Colonic mucosa (tissue), 4 donors: ENCODE data around the gene DNAJB8. TPM values are rescaled to one million over a fixed set of nuclear protein-coding genes. Genes with fewer than 3 reads are reported as not detected.

Experiments used
- DNase-seq: peaks from one replicate; pipeline ENCODE4 v3.0.0-alpha.2; 2020
- H3K27ac ChIP-seq: fragments of 200-600 bp; one replicate; pipeline ENCODE4 v1.8.0; 2021
- H3K27me3 ChIP-seq: fragments of 200-600 bp; one replicate; pipeline ENCODE4 v1.8.0; 2021
- H3K36me3 ChIP-seq: fragments of 200-600 bp; one replicate; pipeline ENCODE4 v1.8.0; 2021
- H3K4me1 ChIP-seq: fragments of 200-600 bp; one replicate; pipeline ENCODE4 v1.8.0; 2021; ENCODE audit warnings: mild to moderate bottlenecking
- H3K4me3 ChIP-seq: fragments of 200-600 bp; one replicate; pipeline ENCODE4 v1.8.0; 2021
- H3K9ac ChIP-seq, 2 donors: one replicate each; pipeline ENCODE4 v1.7.0; 2013; ENCODE audit warnings: control low read depth in 2 of 2, low read depth in 2 of 2, low read length in 2 of 2
- H3K9me3 ChIP-seq: fragments of 200-600 bp; one replicate; pipeline ENCODE4 v1.8.0; 2021
- CTCF ChIP-seq: fragments of 200-600 bp; IDR thresholded peaks from one replicate; pipeline ENCODE4 v1.8.0; 2022; ENCODE audit warnings: antibody characterized with exemption, mild to moderate bottlenecking
- intact Hi-C: fragments of 100-400 bp; cut with DNase I; formaldehyde crosslinking; loops from one replicate; pipeline ENCODE4 v1.14.1; 2022
- total RNA-seq, 2 donors: library from RNA; stranded (reverse); fragmentation: NEBNext Ultra II Directional in 1 of 2; extraction: Animal tissue kit (Norgen Biotek cat#: 25700) in 1 of 2; gene quantifications; one replicate each; pipeline ENCODE4 v1.2.1, GENCODE V29; 2021
- donor health status: healthy.
- donor health status: DM: no; HTN: no; CAD: no.
- donor health status: DM: no; HTN: no; CAD: no.

Gene DNAJB8
- total RNA-seq, 2 donors from 2014 or later: not detected

- H3K9me3 ChIP-seq: no peaks in the 10 kb centered on the region
- H3K27me3 ChIP-seq: no peaks in the 10 kb centered on the region
- TF ChIP-seq CTCF: no peak
- H3K4me3 ChIP-seq: no peak overlapping the region
- no peaks in the 10 kb centered on the region for H3K4me1 ChIP-seq
- DNase-seq: no peak
- H3K27ac ChIP-seq: no peak overlapping the region
- H3K9ac ChIP-seq: no peak overlapping the region
- intact Hi-C loops: no loop called here
- no peaks in the 10 kb centered on the region for H3K36me3 ChIP-seq
Observed at GRCh38 chr3:128463354-128463753, 3.3 kb downstream of the DNAJB8 start.

GRCh38 chr3:128462931-128463330 lies 3.8 kb downstream of the DNAJB8 start:
- no peaks in the 10 kb centered on the region for H3K36me3 ChIP-seq
- H3K27ac ChIP-seq: no peak overlapping the region
- no peaks in the 10 kb centered on the region for H3K27me3 ChIP-seq
- TF ChIP-seq CTCF: no peak
- H3K9me3 ChIP-seq: no peaks in the 10 kb centered on the region
- H3K4me3 ChIP-seq: no peak overlapping the region
- no peak overlapping the region for H3K9ac ChIP-seq
- intact Hi-C loops: no loop called here
- no peak for DNase-seq
- no peaks in the 10 kb centered on the region for H3K4me1 ChIP-seq

DNA sequence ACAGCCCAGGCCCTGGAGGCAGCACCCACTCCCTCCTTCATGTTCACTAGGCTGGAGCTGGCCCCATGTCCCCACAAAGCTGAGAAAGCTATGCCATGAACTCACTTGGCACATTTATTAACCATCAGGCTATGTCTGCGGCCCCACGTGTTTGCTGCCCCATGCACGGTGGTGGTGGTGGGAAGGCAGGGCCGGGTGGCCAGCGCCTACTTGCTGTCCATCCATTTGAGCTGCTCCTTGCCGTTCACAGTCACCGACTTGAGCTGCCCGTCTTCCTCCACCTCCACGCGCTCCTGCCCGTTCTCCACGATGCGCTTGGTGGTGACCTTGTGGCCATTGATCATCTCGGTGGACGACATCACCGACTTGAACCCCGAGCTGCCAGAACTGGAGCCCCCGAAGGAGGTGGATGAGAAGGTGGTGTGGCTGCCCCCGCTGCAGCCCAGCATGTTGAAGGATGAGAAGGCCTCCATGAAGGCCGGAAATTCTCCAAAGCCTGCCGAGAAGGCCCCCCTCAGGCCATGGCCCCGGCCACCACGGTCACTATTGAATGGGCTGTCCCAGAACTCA lies 4.3 kb downstream of the DNAJB8 start:
- DNase-seq: no peak
- H3K4me1 ChIP-seq: no peaks in the 10 kb centered on the region
- H3K27me3 ChIP-seq: no peaks in the 10 kb centered on the region
- H3K9me3 ChIP-seq: no peaks in the 10 kb centered on the region
- intact Hi-C loops: no loop called here
- TF ChIP-seq CTCF: no peak
- no peak overlapping the region for H3K9ac ChIP-seq
- H3K4me3 ChIP-seq: no peak overlapping the region
- H3K36me3 ChIP-seq: no peaks in the 10 kb centered on the region
- H3K27ac ChIP-seq: no peak overlapping the region

DNA sequence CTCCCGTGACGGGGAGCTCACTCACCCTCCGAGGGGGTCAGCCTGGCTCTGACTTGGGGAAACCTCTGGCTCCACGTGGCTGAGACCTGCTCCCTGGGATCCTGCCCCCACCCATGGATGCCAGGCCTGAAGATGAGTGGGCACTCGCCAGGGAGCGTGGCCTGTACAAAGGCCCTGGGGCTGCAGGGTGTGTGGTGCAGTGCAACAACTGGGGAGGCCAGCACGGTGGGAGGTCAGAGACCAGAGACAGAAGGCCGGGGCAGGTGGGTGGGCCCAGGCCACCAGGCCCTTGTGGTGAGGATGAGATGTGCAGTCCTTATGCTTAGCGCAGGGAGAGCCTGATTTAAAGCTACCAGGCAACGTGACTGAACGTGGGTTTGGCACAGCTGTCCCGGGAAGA lies 5.0 kb downstream of the DNAJB8 start:
- Histone ChIP-seq H3K27ac (no peak overlapping the region), H3K9me3 (no peaks in the 10 kb centered on the region), H3K4me1 (no peaks in the 10 kb centered on the region), H3K9ac (no peak overlapping the region), H3K36me3 (no peaks in the 10 kb centered on the region), H3K4me3 (no peak overlapping the region), H3K27me3 (no peaks in the 10 kb centered on the region)
- intact Hi-C loops: no loop called here
- no peak for TF ChIP-seq CTCF
- DNase-seq: no peak

DNA sequence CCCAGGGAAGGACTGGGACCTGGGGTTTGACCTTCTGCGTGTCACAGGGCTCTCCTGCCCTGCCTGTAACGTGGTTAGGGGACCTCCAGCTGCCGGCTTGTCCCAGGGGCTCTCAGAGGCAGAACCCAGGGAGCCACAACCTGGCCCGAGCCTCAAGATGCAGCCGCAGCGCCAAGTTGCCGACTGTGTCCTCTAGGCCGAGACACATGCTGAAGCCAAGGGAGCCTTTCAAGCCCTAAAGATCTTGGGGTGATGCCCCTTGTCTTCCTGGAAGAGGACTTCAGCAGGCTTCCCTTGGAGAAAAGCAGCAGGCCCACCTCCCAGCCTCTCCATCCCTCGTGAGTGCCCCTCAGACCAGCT lies 7.2 kb downstream of the DNAJB8 start:
- no peak for DNase-seq
- no peaks in the 10 kb centered on the region for H3K9me3 ChIP-seq
- no peak overlapping the region for H3K9ac ChIP-seq
- no peak overlapping the region for H3K4me3 ChIP-seq
- no peak overlapping the region for H3K27ac ChIP-seq
- no peak for TF ChIP-seq CTCF
- intact Hi-C loops: no loop called here
- no peaks in the 10 kb centered on the region for H3K27me3 ChIP-seq
- H3K36me3 ChIP-seq: no peaks in the 10 kb centered on the region
- no peaks in the 10 kb centered on the region for H3K4me1 ChIP-seq
